Liver (tissue), 3 donors: ENCODE data around the gene C6orf132.

Experiments
- CTCF ChIP-seq: fragments of 150-350 bp; IDR thresholded peaks from 2 replicates; pipeline ENCODE4 v1.5.1; 2017; ENCODE audit warnings: improper control_type of control experiment, low read depth, low read length; ENCODE audit not compliant: missing input control
- JUND ChIP-seq, 2 donors: IDR thresholded peaks; 2 replicates each; pipeline ENCODE4 v1.6.1; 2016; ENCODE audit warnings: antibody characterized with exemption in 2 of 2
- MAX ChIP-seq: IDR thresholded peaks from 2 replicates; pipeline ENCODE4 v1.6.1; 2016; ENCODE audit warnings: antibody characterized with exemption
- RAD21 ChIP-seq, 2 donors: IDR thresholded peaks; 2 replicates each; pipeline ENCODE4 v1.6.1; 2016; ENCODE audit warnings: antibody characterized with exemption in 2 of 2, mild to moderate bottlenecking in 2 of 2
- TAF1 ChIP-seq: conservative IDR thresholded peaks from 2 replicates; pipeline ENCODE4 v1.6.1; 2016; ENCODE audit warnings: antibody characterized with exemption, mild to moderate bottlenecking
- TF ChIP-seq, protein P1 (sequence below): IDR thresholded peaks from 2 replicates; pipeline ENCODE4 v1.6.1; 2016; ENCODE audit warnings: antibody characterized with exemption, mild to moderate bottlenecking
- TF ChIP-seq, protein P2 (sequence below): IDR thresholded peaks from 2 replicates; pipeline ENCODE4 v1.6.1; 2016; ENCODE audit warnings: antibody characterized with exemption
- donor health status: healthy.
- donor health status: healthy.

- TF ChIP-seq CTCF (no peak), JUND (IDR thresholded peaks at IDR 0.05) (no peak), MAX (no peak), RAD21 (IDR thresholded peaks at IDR 0.05) (no peak), TAF1 (no peak)
- TF ChIP-seq, protein P1, sequence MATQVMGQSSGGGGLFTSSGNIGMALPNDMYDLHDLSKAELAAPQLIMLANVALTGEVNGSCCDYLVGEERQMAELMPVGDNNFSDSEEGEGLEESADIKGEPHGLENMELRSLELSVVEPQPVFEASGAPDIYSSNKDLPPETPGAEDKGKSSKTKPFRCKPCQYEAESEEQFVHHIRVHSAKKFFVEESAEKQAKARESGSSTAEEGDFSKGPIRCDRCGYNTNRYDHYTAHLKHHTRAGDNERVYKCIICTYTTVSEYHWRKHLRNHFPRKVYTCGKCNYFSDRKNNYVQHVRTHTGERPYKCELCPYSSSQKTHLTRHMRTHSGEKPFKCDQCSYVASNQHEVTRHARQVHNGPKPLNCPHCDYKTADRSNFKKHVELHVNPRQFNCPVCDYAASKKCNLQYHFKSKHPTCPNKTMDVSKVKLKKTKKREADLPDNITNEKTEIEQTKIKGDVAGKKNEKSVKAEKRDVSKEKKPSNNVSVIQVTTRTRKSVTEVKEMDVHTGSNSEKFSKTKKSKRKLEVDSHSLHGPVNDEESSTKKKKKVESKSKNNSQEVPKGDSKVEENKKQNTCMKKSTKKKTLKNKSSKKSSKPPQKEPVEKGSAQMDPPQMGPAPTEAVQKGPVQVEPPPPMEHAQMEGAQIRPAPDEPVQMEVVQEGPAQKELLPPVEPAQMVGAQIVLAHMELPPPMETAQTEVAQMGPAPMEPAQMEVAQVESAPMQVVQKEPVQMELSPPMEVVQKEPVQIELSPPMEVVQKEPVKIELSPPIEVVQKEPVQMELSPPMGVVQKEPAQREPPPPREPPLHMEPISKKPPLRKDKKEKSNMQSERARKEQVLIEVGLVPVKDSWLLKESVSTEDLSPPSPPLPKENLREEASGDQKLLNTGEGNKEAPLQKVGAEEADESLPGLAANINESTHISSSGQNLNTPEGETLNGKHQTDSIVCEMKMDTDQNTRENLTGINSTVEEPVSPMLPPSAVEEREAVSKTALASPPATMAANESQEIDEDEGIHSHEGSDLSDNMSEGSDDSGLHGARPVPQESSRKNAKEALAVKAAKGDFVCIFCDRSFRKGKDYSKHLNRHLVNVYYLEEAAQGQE, result no peak
- TF ChIP-seq, protein P2, sequence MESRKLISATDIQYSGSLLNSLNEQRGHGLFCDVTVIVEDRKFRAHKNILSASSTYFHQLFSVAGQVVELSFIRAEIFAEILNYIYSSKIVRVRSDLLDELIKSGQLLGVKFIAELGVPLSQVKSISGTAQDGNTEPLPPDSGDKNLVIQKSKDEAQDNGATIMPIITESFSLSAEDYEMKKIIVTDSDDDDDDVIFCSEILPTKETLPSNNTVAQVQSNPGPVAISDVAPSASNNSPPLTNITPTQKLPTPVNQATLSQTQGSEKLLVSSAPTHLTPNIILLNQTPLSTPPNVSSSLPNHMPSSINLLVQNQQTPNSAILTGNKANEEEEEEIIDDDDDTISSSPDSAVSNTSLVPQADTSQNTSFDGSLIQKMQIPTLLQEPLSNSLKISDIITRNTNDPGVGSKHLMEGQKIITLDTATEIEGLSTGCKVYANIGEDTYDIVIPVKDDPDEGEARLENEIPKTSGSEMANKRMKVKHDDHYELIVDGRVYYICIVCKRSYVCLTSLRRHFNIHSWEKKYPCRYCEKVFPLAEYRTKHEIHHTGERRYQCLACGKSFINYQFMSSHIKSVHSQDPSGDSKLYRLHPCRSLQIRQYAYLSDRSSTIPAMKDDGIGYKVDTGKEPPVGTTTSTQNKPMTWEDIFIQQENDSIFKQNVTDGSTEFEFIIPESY, result no peak
Observed at GRCh38 chr6:42141603-42142117, 760 bp downstream of the C6orf132 start.
